HepG2 (cell line): ENCODE measurements around the gene GPC6. TPM values are rescaled to one million over a fixed set of nuclear protein-coding genes. Genes with fewer than 3 reads are reported as not detected.

Source experiments
- EP300 ChIP-seq, 3 experiments: sonication (generic) in 1 of 3; formaldehyde crosslinking in 1 of 3; IDR thresholded peaks; 2 replicates each; pipeline versions ENCODE4 v1.5.1 to v1.6.1; 2011 to 2020; ENCODE audit warnings: low read depth in 2 of 3, low read length in 2 of 3, borderline replicate concordance in 1 of 3, improper control_type of control experiment in 1 of 3, mild to moderate bottlenecking in 1 of 3, missing genetic modification reagents in 1 of 3, moderate library complexity in 1 of 3
- HOXA5 ChIP-seq: sonication (generic); formaldehyde crosslinking; IDR thresholded peaks from 2 replicates; pipeline ENCODE4 v1.4.0; 2020; ENCODE audit warnings: missing genetic modification reagents
- NR2F2 ChIP-seq: IDR thresholded peaks from 2 replicates; pipeline ENCODE4 v1.6.1; 2012; ENCODE audit warnings: low read depth, inconsistent platforms, borderline replicate concordance
- RFXANK ChIP-seq: IDR thresholded peaks from 2 replicates; pipeline ENCODE4 v1.6.1; 2016
- ZHX2 ChIP-seq, 2 experiments: sonication (generic) in 1 of 2; formaldehyde crosslinking in 1 of 2; IDR thresholded peaks; 2 replicates each; pipeline versions ENCODE4 v1.6.1 to v1.9.0; 2014 to 2022; ENCODE audit warnings: antibody characterized with exemption in 1 of 2, borderline replicate concordance in 1 of 2, inconsistent platforms in 1 of 2, low read depth in 1 of 2, missing genetic modification reagents in 1 of 2
- ZNF281 ChIP-seq: sonication (generic); formaldehyde crosslinking; IDR thresholded peaks from 2 replicates; pipeline ENCODE4 v1.4.0; 2020; ENCODE audit warnings: missing genetic modification reagents, borderline replicate concordance
- ZNF329 ChIP-seq: sonication (generic); formaldehyde crosslinking; IDR thresholded peaks from 2 replicates; pipeline ENCODE4 v1.9.0; 2021; ENCODE audit warnings: low read depth, mild to moderate bottlenecking, missing genetic modification reagents
- ZNF549 ChIP-seq: sonication (generic); formaldehyde crosslinking; IDR thresholded peaks from 2 replicates; pipeline ENCODE4 v1.5.0; 2020; ENCODE audit warnings: missing genetic modification reagents
- ZNF615 ChIP-seq: sonication (generic); formaldehyde crosslinking; IDR thresholded peaks from 2 replicates; pipeline ENCODE4 v1.5.0; 2020; ENCODE audit warnings: mild to moderate bottlenecking, missing genetic modification reagents, borderline replicate concordance
- ZNF784 ChIP-seq: sonication (generic); formaldehyde crosslinking; IDR thresholded peaks from 2 replicates; pipeline ENCODE4 v1.5.1; 2020; ENCODE audit warnings: missing genetic modification reagents, mild to moderate bottlenecking, borderline replicate concordance
- ZNF788 ChIP-seq: sonication (generic); formaldehyde crosslinking; IDR thresholded peaks from 2 replicates; pipeline ENCODE4 v1.5.0; 2020; ENCODE audit warnings: mild to moderate bottlenecking, missing genetic modification reagents, borderline replicate concordance
- polyA plus RNA-seq, 8 experiments: library from polyadenylated mRNA; depleted of rRNA in 3 of 8; stranded (reverse) in 7 of 8; unstranded in 1 of 8; fragments of >200 nt; fragmentation: Illumina TruSeq in 4 of 8; extraction: Trizol in 4 of 8; gene quantifications; 2 replicates each; pipeline versions ENCODE4 v1.2.1 to v1.2.3, GENCODE V29; 2011 to 2016; ENCODE audit warnings: low read depth in 4 of 8, missing spikeins in 1 of 8, mixed read lengths in 1 of 8; ENCODE audit not compliant: insufficient read depth in 1 of 8
- total RNA-seq, 5 experiments: library from RNA; depleted of rRNA; stranded (reverse); fragments of >200 nt; fragmentation: Illumina TruSeq; extraction: Trizol; gene quantifications; 2 replicates each; pipeline ENCODE4 v1.2.3, GENCODE V29; 2016; ENCODE audit warnings: low read depth in 1 of 5
- TF ChIP-seq, protein P1 (sequence below): IDR thresholded peaks from 2 replicates; pipeline ENCODE4 v1.6.1; 2012; ENCODE audit warnings: inconsistent platforms
- TF ChIP-seq, protein P2 (sequence below): sonication (generic); formaldehyde crosslinking; IDR thresholded peaks from 2 replicates; pipeline ENCODE4 v1.4.0; 2020; ENCODE audit warnings: missing genetic modification reagents, borderline replicate concordance
- TF ChIP-seq, protein P3 (sequence below): sonication (generic); formaldehyde crosslinking; IDR thresholded peaks from 2 replicates; pipeline ENCODE4 v1.8.0; 2022; ENCODE audit warnings: missing genetic modification reagents, mild to moderate bottlenecking, borderline replicate concordance

Gene GPC6
- total and polyA plus RNA-seq, 2 of the 13 experiments (the other 11 are each of a cell fraction or from before 2014, with no cell fraction given): 24.5 to 33.9 TPM

GRCh38 chr13:93231867-93232266, 5.3 kb downstream of the GPC6 start (continued):
- TF ChIP-seq ZHX2 (IDR thresholded peaks at IDR 0.05; ENCODE audit: low read depth) (no peak), ZHX2 (CRISPR knock-in tag; IDR thresholded peaks at IDR 0.05; ENCODE audit: borderline replicate concordance) (no peak), ZNF784 (CRISPR knock-in tag) (no peak), ZNF549 (CRISPR knock-in tag) (no peak), EP300 (IDR thresholded peaks at IDR 0.05; ENCODE audit: low read depth in 2 of 2, low read length in 2 of 2) (peak in 1 of 2 experiments; percentile 37; a peak in 1 of 4 replicates), EP300 (CRISPR knock-in tag; IDR thresholded peaks at IDR 0.05; ENCODE audit: borderline replicate concordance) (no peak), ZNF615 (CRISPR knock-in tag) (no peak), ZNF281 (CRISPR knock-in tag) (no peak), ZNF329 (CRISPR knock-in tag) (no peak), NR2F2 (no peak), RFXANK (CRISPR knock-in tag) (no peak), ZNF788 (no peak), HOXA5 (CRISPR knock-in tag) (no peak)
- TF ChIP-seq, protein P1, sequence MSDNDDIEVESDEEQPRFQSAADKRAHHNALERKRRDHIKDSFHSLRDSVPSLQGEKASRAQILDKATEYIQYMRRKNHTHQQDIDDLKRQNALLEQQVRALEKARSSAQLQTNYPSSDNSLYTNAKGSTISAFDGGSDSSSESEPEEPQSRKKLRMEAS: no peak
- TF ChIP-seq, protein P2, sequence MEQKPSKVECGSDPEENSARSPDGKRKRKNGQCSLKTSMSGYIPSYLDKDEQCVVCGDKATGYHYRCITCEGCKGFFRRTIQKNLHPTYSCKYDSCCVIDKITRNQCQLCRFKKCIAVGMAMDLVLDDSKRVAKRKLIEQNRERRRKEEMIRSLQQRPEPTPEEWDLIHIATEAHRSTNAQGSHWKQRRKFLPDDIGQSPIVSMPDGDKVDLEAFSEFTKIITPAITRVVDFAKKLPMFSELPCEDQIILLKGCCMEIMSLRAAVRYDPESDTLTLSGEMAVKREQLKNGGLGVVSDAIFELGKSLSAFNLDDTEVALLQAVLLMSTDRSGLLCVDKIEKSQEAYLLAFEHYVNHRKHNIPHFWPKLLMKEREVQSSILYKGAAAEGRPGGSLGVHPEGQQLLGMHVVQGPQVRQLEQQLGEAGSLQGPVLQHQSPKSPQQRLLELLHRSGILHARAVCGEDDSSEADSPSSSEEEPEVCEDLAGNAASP (CRISPR knock-in tag): no peak
- TF ChIP-seq, protein P3, sequence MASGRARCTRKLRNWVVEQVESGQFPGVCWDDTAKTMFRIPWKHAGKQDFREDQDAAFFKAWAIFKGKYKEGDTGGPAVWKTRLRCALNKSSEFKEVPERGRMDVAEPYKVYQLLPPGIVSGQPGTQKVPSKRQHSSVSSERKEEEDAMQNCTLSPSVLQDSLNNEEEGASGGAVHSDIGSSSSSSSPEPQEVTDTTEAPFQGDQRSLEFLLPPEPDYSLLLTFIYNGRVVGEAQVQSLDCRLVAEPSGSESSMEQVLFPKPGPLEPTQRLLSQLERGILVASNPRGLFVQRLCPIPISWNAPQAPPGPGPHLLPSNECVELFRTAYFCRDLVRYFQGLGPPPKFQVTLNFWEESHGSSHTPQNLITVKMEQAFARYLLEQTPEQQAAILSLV (CRISPR knock-in tag): no peak
